HTR-8/SVneo (cell line): ENCODE results near the gene PTGDS.

Experiments
- DNase-seq: peaks from one replicate; pipeline ENCODE4 v3.0.0; 2011; ENCODE audit warnings: low spot score, mixed read lengths; ENCODE audit not compliant: insufficient read length
- FAIRE-seq: peaks from 2 replicates; lab custom pipeline; 2011; peaks lifted over from hg19 to GRCh38; lab: Jason Lieb, UNC

Gene PTGDS

GRCh38 chr9:136984464-136985026 lies 7.2 kb downstream of the PTGDS start:
- FAIRE-seq (no peak), DNase-seq (no peak)

GRCh38 chr9:136985027-136985602 lies 7.8 kb downstream of the PTGDS start:
- no peak for FAIRE-seq
- DNase-seq: no peak

- no peak for FAIRE-seq
- DNase-seq: no peak
These were observed 8.5 kb downstream of the PTGDS start for GRCh38 chr9:136985853-136986252.

GRCh38 chr9:136988872-136989271 lies 11.6 kb downstream of the PTGDS start:
- DNase-seq (no peak), FAIRE-seq (no peak)

- DNase-seq: no peak
- FAIRE-seq: no peak
These were observed 13.1 kb downstream of the PTGDS start for GRCh38 chr9:136990242-136990911.

GRCh38 chr9:136991993-136992818 lies 14.9 kb downstream of the PTGDS start, which contains the start of gene PAXX:
Gene PAXX (plus strand): TSS chr9:136992422. CDS start chr9:136992444, 22 bp downstream.
- no peak for FAIRE-seq
- DNase-seq: peak; percentile 91

- DNase-seq (no peak), FAIRE-seq (no peak)
These were observed 15.6 kb downstream of the PTGDS start for GRCh38 chr9:136992819-136993369.

GRCh38 chr9:136994180-136994887 lies 17.0 kb downstream of the PTGDS start:
- FAIRE-seq: no peak
- DNase-seq: no peak

GRCh38 chr9:136994888-136995230 lies 17.6 kb downstream of the PTGDS start:
- no peak for DNase-seq
- no peak for FAIRE-seq

- FAIRE-seq (no peak), DNase-seq (no peak)
These were observed 18.1 kb downstream of the PTGDS start for GRCh38 chr9:136995362-136995761.

GRCh38 chr9:136995772-136996311 lies 18.5 kb downstream of the PTGDS start:
- FAIRE-seq (no peak), DNase-seq (no peak)

- no peak for FAIRE-seq
- no peak for DNase-seq
These were observed 19.3 kb downstream of the PTGDS start, which contains the start of gene CLIC3 for GRCh38 chr9:136996361-136997292. Gene CLIC3 (minus strand): TSS chr9:136996568. CDS start chr9:136996543, 25 bp downstream.

GRCh38 chr9:136997371-136997770 lies 20.1 kb downstream of the PTGDS start:
- no peak for FAIRE-seq
- no peak for DNase-seq

- DNase-seq: no peak
- FAIRE-seq: no peak
These were observed 20.5 kb downstream of the PTGDS start for GRCh38 chr9:136997830-136998234.

- FAIRE-seq: no peak
- no peak for DNase-seq
These were observed 23.1 kb downstream of the PTGDS start for GRCh38 chr9:137000177-137000930.

- DNase-seq (no peak), FAIRE-seq (no peak)
These were observed 24.7 kb downstream of the PTGDS start for GRCh38 chr9:137001857-137002645.

GRCh38 chr9:137002646-137003041 lies 25.3 kb downstream of the PTGDS start:
- FAIRE-seq (no peak), DNase-seq (no peak)
